Activated CD8-positive, alpha-beta memory T cell treated with anti-CD3 and anti-CD28 coated beads, Interleukin-2, amount 10 ng/mL, durations not matched to agents 7 days and 5 days (primary cell): Measurements from ENCODE around the gene PHF12. TPM values are rescaled to one million over a fixed set of nuclear protein-coding genes. Genes with fewer than 3 reads are reported as not detected.
"Not testable (repeated sequence)": the region's sequence is repeated elsewhere in the genome, so short reads cannot be mapped to it uniquely, and the experiment has no call there.

ENCODE experiments used
- ATAC-seq: fragments of 150-1000 bp; cut with Tn5 transposase; one replicate; pipeline ENCODE4 v1.10.0; 2021; ENCODE audit warnings: moderate library complexity
- CTCF ChIA-PET: fragments of 350-600 bp; sonication (Branson Sonifier 250); formaldehyde crosslinking; loops from one replicate; lab custom pipeline; 2021; ENCODE audit warnings: antibody characterized with exemption; lab: Charles Lee
- DNase-seq: peaks from one replicate; pipeline ENCODE4 v3.0.0-alpha.2; 2020
- H3K27ac Mint-ChIP-seq: one replicate; pipeline ENCODE4 v1.8.0; 2021; ENCODE audit warnings: mild to moderate bottlenecking, mixed read lengths
- H3K27me3 Mint-ChIP-seq: one replicate; pipeline ENCODE4 v1.8.0; 2021; ENCODE audit warnings: mixed read lengths
- H3K36me3 Mint-ChIP-seq: one replicate; pipeline ENCODE4 v1.8.0; 2021; ENCODE audit warnings: mild to moderate bottlenecking, mixed read lengths
- H3K4me1 Mint-ChIP-seq: one replicate; pipeline ENCODE4 v1.8.0; 2021; ENCODE audit warnings: mixed read lengths
- H3K4me3 Mint-ChIP-seq: one replicate; pipeline ENCODE4 v1.8.0; 2021; ENCODE audit warnings: mild to moderate bottlenecking, moderate library complexity, mixed read lengths
- H3K9me3 Mint-ChIP-seq: one replicate; pipeline ENCODE4 v1.8.0; 2022; ENCODE audit warnings: low read depth, mixed read lengths
- total RNA-seq, 2 experiments: library from RNA; stranded (reverse); gene quantifications; one replicate each; pipeline ENCODE4 v1.2.3, GENCODE V29; 2021

Gene PHF12
- total RNA-seq, 2 experiments from 2014 or later, result 79.5 to 85.8 TPM

- not testable (repeated sequence) for ATAC-seq
These were observed 16.8 kb downstream of the PHF12 start for GRCh38 chr17:28934508-28934907.

GRCh38 chr17:28929787-28930186 lies 21.5 kb downstream of the PHF12 start:
- Mint-ChIP-seq H3K27me3 (no peaks in the 10 kb centered on the region), H3K4me3 (no peak overlapping the region), H3K9me3 (peaks cover 10% of the 10 kb centered on the region), H3K4me1 (peaks cover 42% of the 10 kb centered on the region), H3K27ac (peak overlapping the region; percentile 23), H3K36me3 (peaks cover 64% of the 10 kb centered on the region)
- no peak for DNase-seq
- CTCF ChIA-PET, result interaction anchor here (0.8 to 1.7 kb wide), 5 partner anchors 13 to 166 kb away, joined by 3 read pairs; no protein-coding TSS in a partner anchor
- no peak for ATAC-seq

More at GRCh38 chr17:28934508-28934907, 16.8 kb downstream of the PHF12 start:
- H3K4me3 Mint-ChIP-seq, H3K27me3 Mint-ChIP-seq, DNase-seq, H3K27ac Mint-ChIP-seq, H3K9me3 Mint-ChIP-seq: not testable (repeated sequence)
- H3K36me3 Mint-ChIP-seq, result peaks cover 49% of the 10 kb centered on the region
- CTCF ChIA-PET, result interaction anchor here (0.6 to 1.3 kb wide), 6 partner anchors 9 to 207 kb away, joined by 3 to 6 read pairs (median 3); no protein-coding TSS in a partner anchor
- H3K4me1 Mint-ChIP-seq, result peaks cover 39% of the 10 kb centered on the region

DNA sequence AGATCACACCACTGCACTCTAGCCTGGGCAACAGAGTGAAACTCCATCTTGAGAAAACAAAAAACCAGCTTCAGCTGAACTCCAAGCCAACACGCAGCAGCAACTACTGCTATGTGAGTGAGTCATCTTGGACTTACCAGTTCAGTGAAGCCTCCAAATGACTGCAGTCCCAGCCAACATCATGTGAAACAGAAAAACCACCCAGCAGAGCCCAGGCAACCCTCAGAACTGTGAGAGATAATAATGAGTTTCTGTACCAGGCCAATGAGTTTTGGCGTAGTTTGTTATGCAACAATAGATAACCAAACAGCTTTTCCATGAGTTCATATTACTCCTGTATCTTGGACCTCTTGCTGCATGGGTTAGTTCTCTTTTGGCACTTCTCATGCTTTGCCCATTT lies 23.3 kb downstream of the PHF12 start:
- DNase-seq, result peak; percentile 57
- Mint-ChIP-seq H3K4me1 (peaks cover 49% of the 10 kb centered on the region), H3K27me3 (no peaks in the 10 kb centered on the region), H3K4me3 (no peak overlapping the region), H3K9me3 (peaks cover 10% of the 10 kb centered on the region), H3K36me3 (peaks cover 70% of the 10 kb centered on the region), H3K27ac (peak overlapping the region; percentile 1)
- CTCF ChIA-PET, result interaction anchor here (1.0 to 3.7 kb wide), 4 partner anchors 9 to 201 kb away, joined by 3 to 34 read pairs (median 4); partner anchors contain the start of gene PHF12
- peak; percentile 52 for ATAC-seq

GRCh38 chr17:28926786-28927185 lies 24.5 kb downstream of the PHF12 start:
- CTCF ChIA-PET, result interaction anchor here (0.7 to 3.7 kb wide), 10 partner anchors 11 to 216 kb away, joined by 3 to 34 read pairs (median 6); partner anchors contain the start of genes PHF12 and TLCD1
- Mint-ChIP-seq H3K4me1 (peaks cover 53% of the 10 kb centered on the region), H3K27me3 (no peaks in the 10 kb centered on the region), H3K36me3 (peaks cover 71% of the 10 kb centered on the region), H3K4me3 (no peak overlapping the region), H3K27ac (peak overlapping the region; percentile 77), H3K9me3 (peaks cover 10% of the 10 kb centered on the region)
- DNase-seq (no peak), ATAC-seq (no peak)

DNA sequence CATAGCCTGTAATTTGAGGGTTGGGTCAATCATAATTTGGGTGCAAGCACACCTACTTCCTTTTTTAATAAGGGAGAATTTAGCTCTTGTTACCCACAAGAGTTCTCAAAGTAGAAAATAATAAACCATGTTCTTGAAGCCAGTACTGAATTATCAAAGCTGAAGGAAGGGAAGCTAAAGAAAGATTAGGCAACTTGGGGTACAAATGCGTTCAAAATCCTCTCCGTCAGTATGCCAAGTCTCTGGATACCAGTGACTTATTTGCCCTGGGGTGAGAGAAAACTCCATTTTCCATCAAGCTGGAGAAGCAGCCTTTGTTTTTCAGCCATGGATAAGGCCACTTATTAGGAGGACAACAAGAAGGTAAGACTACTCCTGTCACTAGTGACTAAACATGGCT lies 25.0 kb downstream of the PHF12 start:
- DNase-seq (no peak), ATAC-seq (no peak)
- peaks cover 54% of the 10 kb centered on the region for H3K4me1 Mint-ChIP-seq
- no peaks in the 10 kb centered on the region for H3K27me3 Mint-ChIP-seq
- H3K36me3 Mint-ChIP-seq, result peaks cover 74% of the 10 kb centered on the region
- H3K4me3 Mint-ChIP-seq, result peak overlapping the region; percentile 38
- CTCF ChIA-PET, result interaction anchor here (1.0 to 3.7 kb wide), 10 partner anchors 11 to 215 kb away, joined by 3 to 34 read pairs (median 6); partner anchors contain the start of genes PHF12 and TLCD1
- peak overlapping the region; percentile 77 for H3K27ac Mint-ChIP-seq
- peaks cover 10% of the 10 kb centered on the region for H3K9me3 Mint-ChIP-seq

DNA sequence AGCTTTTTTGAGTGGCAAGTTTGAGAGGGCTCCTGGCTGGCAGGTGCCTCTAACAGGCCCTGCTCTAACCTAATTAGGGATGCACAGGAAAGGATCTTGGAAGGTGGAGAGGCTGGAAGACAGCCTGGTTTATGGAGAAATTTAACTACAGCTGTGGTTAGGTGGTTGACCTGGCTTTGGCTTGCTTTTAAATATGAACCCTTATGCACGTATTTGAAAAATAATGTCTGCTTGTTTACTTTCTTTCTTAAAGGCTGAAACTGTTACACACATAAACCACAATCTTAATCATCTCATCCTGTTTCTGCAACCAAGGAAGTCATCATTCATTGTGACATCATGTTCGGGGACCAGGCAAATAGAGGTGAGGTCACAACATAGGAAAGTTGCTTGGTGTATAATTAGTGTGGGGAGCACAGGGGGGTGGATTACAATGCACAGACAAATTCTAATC lies 25.4 kb downstream of the PHF12 start:
- CTCF ChIA-PET, result interaction anchor here (1.0 to 3.7 kb wide), 11 partner anchors 9 to 215 kb away, joined by 3 to 34 read pairs (median 5); partner anchors contain the start of genes PHF12 and TLCD1
- Mint-ChIP-seq H3K9me3 (peaks cover 10% of the 10 kb centered on the region), H3K36me3 (peaks cover 74% of the 10 kb centered on the region), H3K4me3 (peak overlapping the region; percentile 38), H3K27ac (peak overlapping the region; percentile 77), H3K4me1 (peaks cover 55% of the 10 kb centered on the region), H3K27me3 (no peaks in the 10 kb centered on the region)
- ATAC-seq (peak; percentile 93), DNase-seq (peak; percentile 73)

- Mint-ChIP-seq H3K27me3 (no peaks in the 10 kb centered on the region), H3K36me3 (peaks cover 66% of the 10 kb centered on the region), H3K9me3 (no peaks in the 10 kb centered on the region), H3K4me1 (peaks cover 21% of the 10 kb centered on the region), H3K4me3 (no peak overlapping the region), H3K27ac (no peak overlapping the region)
- CTCF ChIA-PET, result interaction anchor here (1.3 to 1.4 kb wide), 2 partner anchors 14 to 197 kb away, joined by 3 read pairs; no protein-coding TSS in a partner anchor
- ATAC-seq, result no peak
- no peak for DNase-seq
These were observed 31.1 kb downstream of the PHF12 start for GRCh38 chr17:28920201-28920600.

GRCh38 chr17:28918295-28918694 lies 33.0 kb downstream of the PHF12 start:
- peaks cover 13% of the 10 kb centered on the region for H3K4me1 Mint-ChIP-seq
- DNase-seq (no peak), ATAC-seq (no peak)
- CTCF ChIA-PET, result interaction anchor here (0.7 to 4.0 kb wide), 8 partner anchors 9 to 191 kb away, joined by 3 to 18 read pairs (median 4); partner anchors contain the start of genes DHRS13 and FAM222B
- peak overlapping the region; percentile 27 for H3K27ac Mint-ChIP-seq
- H3K27me3 Mint-ChIP-seq, result no peaks in the 10 kb centered on the region
- no peaks in the 10 kb centered on the region for H3K9me3 Mint-ChIP-seq
- peaks cover 66% of the 10 kb centered on the region for H3K36me3 Mint-ChIP-seq
- H3K4me3 Mint-ChIP-seq, result no peak overlapping the region

- Mint-ChIP-seq H3K27ac (no peak overlapping the region), H3K36me3 (peaks cover 65% of the 10 kb centered on the region), H3K4me1 (peaks cover 8% of the 10 kb centered on the region), H3K9me3 (no peaks in the 10 kb centered on the region), H3K4me3 (no peak overlapping the region), H3K27me3 (no peaks in the 10 kb centered on the region)
- CTCF ChIA-PET, result interaction anchor here (1.5 to 4.0 kb wide), 5 partner anchors 10 to 154 kb away, joined by 3 to 18 read pairs (median 7); partner anchors contain the start of gene DHRS13
- DNase-seq (no peak), ATAC-seq (no peak)
These were observed 33.9 kb downstream of the PHF12 start for GRCh38 chr17:28917465-28917864.

DNA sequence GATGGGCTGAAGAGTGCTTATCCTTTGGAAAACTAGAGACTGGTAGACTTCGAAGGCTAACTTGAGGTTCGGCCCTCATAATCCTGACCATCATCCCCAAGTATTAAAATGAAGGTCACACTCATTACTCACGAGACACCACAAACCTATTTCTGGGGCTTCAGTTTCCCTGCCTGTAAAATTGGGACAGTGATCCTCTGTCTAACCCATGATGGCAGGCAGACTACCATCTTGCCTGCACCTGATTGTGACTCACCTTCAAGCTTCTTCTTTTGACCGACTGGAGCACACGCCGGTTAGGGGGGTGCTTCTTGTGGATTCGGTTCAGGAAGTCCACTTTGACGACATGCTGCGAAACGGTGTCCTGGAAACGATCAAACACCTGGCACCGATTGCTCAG lies 34.3 kb downstream of the PHF12 start:
- CTCF ChIA-PET, result interaction anchor here (0.7 to 4.0 kb wide), 12 partner anchors 9 to 190 kb away, joined by 3 to 18 read pairs (median 4); partner anchors contain the start of genes DHRS13, FAM222B and TLCD1
- Mint-ChIP-seq H3K36me3 (peaks cover 67% of the 10 kb centered on the region), H3K4me1 (peaks cover 8% of the 10 kb centered on the region), H3K27ac (peak overlapping the region; percentile 52), H3K27me3 (no peaks in the 10 kb centered on the region), H3K4me3 (no peak overlapping the region), H3K9me3 (no peaks in the 10 kb centered on the region)
- no peak for ATAC-seq
- no peak for DNase-seq

DNA sequence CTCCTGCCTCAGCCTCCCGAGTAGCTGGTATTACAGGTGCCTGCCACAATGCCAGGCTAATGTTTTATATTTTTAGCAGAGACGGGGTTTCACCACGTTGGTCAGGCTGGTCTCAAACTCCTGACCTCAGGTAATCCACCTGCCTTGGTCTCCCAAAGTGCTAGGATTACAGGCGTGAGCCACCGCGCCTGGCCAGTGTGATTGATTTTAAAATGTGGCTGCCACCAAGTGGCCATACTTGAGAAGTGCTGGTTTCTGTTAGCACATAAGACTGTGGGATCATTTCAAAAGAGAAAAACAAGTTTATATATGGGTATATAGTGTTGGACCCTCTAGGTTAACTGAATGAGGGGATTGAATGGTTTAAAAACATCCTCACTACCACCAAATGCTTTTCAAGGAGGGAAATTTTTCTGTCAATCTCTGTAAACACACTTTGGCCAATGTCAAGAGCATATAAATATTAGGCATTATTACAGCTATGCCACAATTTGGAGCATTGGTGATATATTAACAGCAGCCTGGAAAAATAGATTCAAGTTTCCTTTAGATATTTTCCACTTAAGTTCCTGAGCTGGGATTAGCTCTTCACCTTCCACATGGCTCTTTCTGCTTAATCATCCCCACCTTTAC lies 34.9 kb downstream of the PHF12 start:
- H3K36me3 Mint-ChIP-seq, result peaks cover 62% of the 10 kb centered on the region
- ATAC-seq (peak; percentile 65), DNase-seq (peak; percentile 64)
- peak overlapping the region; percentile 52 for H3K27ac Mint-ChIP-seq
- no peaks in the 10 kb centered on the region for H3K27me3 Mint-ChIP-seq
- H3K4me3 Mint-ChIP-seq, result no peak overlapping the region
- no peaks in the 10 kb centered on the region for H3K9me3 Mint-ChIP-seq
- H3K4me1 Mint-ChIP-seq, result peaks cover 8% of the 10 kb centered on the region
- CTCF ChIA-PET, result interaction anchor here (0.7 to 4.0 kb wide), 14 partner anchors 9 to 189 kb away, joined by 3 to 18 read pairs (median 4); partner anchors contain the start of genes DHRS13, FAM222B and TLCD1

DNA sequence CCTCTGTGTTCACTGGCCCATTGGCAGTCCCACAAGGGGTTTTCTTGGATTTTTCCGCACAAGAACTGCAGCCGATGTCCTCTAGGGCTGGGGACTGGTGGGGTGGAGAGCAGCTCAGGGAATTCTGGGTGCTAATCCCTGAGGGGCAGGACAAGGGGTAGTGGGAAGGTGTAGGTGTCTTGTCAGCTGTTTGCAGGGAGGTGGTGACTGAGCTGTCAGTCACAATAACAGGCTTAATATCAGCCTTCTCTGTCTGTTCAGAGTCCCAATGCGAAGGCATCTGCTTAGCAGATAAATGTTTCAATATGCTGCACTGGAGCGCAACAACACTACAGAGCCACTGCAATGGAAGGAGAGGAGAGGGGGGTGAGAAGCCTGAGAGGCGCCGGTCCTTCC lies 38.4 kb downstream of the PHF12 start:
- H3K36me3 Mint-ChIP-seq, result peaks cover 68% of the 10 kb centered on the region
- H3K4me1 Mint-ChIP-seq, result peaks cover 6% of the 10 kb centered on the region
- no peaks in the 10 kb centered on the region for H3K9me3 Mint-ChIP-seq
- H3K4me3 Mint-ChIP-seq, result no peak overlapping the region
- CTCF ChIA-PET, result interaction anchor here (1.1 to 2.4 kb wide), 7 partner anchors 13 to 186 kb away, joined by 3 to 7 read pairs (median 3); no protein-coding TSS in a partner anchor
- H3K27me3 Mint-ChIP-seq, result no peaks in the 10 kb centered on the region
- DNase-seq (no peak), ATAC-seq (no peak)
- H3K27ac Mint-ChIP-seq, result peak overlapping the region; percentile 2

DNA sequence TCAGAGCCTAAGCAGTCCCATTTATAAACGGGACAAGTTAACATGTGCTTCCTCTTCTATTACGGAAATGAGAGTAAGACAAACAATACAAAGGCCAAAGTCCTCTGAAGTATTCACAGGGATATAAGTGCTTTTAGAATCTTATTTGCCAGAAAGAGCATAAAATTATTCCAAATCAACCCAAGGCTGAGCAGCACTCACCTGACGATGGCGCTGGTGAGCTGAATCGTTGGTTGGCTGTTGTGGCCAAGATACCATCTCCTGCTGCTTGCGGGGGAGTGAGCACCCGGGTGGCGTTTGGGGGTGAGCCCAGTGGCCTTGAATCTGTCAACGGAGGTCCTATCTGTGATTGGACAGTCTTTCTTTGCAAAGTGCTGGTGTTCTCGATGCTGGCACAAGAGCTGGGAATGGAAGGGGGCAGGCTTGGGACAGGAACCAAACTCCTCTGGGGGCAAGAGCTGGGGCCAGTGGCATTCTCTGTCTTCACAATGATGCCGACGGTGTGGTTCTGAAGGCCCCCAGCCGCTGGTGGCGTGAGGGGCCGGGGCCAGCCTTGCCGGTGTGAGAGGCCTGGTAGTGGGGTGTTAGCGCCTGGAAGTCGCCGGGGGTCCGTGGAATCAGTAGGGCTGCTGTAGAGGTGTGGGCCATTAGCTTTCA lies 38.9 kb downstream of the PHF12 start:
- H3K36me3 Mint-ChIP-seq, result peaks cover 67% of the 10 kb centered on the region
- CTCF ChIA-PET, result interaction anchor here (1.1 to 2.4 kb wide), 7 partner anchors 13 to 185 kb away, joined by 3 to 7 read pairs (median 3); no protein-coding TSS in a partner anchor
- no peak overlapping the region for H3K4me3 Mint-ChIP-seq
- DNase-seq (no peak), ATAC-seq (no peak)
- no peaks in the 10 kb centered on the region for H3K9me3 Mint-ChIP-seq
- peak overlapping the region; percentile 2 for H3K27ac Mint-ChIP-seq
- H3K4me1 Mint-ChIP-seq, result peaks cover 6% of the 10 kb centered on the region
- H3K27me3 Mint-ChIP-seq, result no peaks in the 10 kb centered on the region
